Testis (tissue), 3 donors: ENCODE measurements around the gene SMIM11. TPM values are rescaled to one million over a fixed set of nuclear protein-coding genes. Genes with fewer than 3 reads are reported as not detected.

Experiments
- DNase-seq: peaks from one replicate; pipeline ENCODE4 v3.0.0-alpha.2; 2019
- H3K27ac ChIP-seq, 2 donors: fragments of 200-600 bp; sonication (generic); one replicate each; pipeline ENCODE4 v1.5.1; 2019
- H3K27me3 ChIP-seq: fragments of 200-600 bp; sonication (generic); one replicate; pipeline ENCODE4 v1.5.1; 2019
- H3K36me3 ChIP-seq: fragments of 200-600 bp; sonication (generic); one replicate; pipeline ENCODE4 v1.5.1; 2017; ENCODE audit warnings: low read depth; ENCODE audit errors: missing control alignments
- H3K4me1 ChIP-seq: fragments of 200-600 bp; sonication (generic); one replicate; pipeline ENCODE4 v1.5.1; 2019
- H3K4me3 ChIP-seq, 2 donors: fragments of 200-600 bp; sonication (generic); one replicate each; pipeline ENCODE4 v1.5.1; 2017 to 2019
- H3K9me3 ChIP-seq: fragments of 200-600 bp; sonication (generic); one replicate; pipeline ENCODE4 v1.5.1; 2017
- POLR2A ChIP-seq: fragments of 450-650 bp; IDR thresholded peaks from one replicate; pipeline ENCODE4 v1.6.1; 2017; ENCODE audit warnings: antibody characterized with exemption, mild to moderate bottlenecking, moderate library complexity
- WGBS, 2 donors: methylation state at CpG; one replicate each; pipeline ENCODE4 v1.1.5; 2018; 5-methylcytosine and 5-hydroxymethylcytosine counted together
- intact Hi-C: fragments of 100-400 bp; cut with DNase I; formaldehyde crosslinking; loops from one replicate; pipeline ENCODE4 v1.15.1; 2023; ENCODE audit warnings: low total_unique reads
- polyA plus RNA-seq: library from polyadenylated mRNA; stranded (reverse); fragments of 350-450 nt; fragmentation: Illumina TruSeq; extraction: RNeasy Lipid Tissue Mini Kit (QIAGEN cat#74804); gene quantifications from one replicate; pipeline ENCODE4 v1.2.3, GENCODE V29; 2014; ENCODE audit warnings: low read depth, low replicate concordance; ENCODE audit not compliant: insufficient read depth
- total RNA-seq, 2 donors: library from RNA; depleted of rRNA; stranded (reverse); fragments of >200 nt; gene quantifications; one replicate each; pipeline ENCODE4 v1.2.3, GENCODE V29; 2016
- TF ChIP-seq, protein P1 (sequence below), 3 experiments: fragments of 450-650 bp in 2 of 3; fragments of 200-600 bp in 1 of 3; sonication (generic) in 1 of 3; IDR thresholded peaks; one replicate each; pipeline ENCODE4 v1.5.1; 2016 to 2019; ENCODE audit warnings: antibody characterized with exemption in 3 of 3, mild to moderate bottlenecking in 2 of 3, moderate library complexity in 1 of 3

The SMIM11 gene
- total and polyA plus RNA-seq, 3 donors from 2014 or later: 5.0 to 13.3 (median 9.1) TPM

DNA sequence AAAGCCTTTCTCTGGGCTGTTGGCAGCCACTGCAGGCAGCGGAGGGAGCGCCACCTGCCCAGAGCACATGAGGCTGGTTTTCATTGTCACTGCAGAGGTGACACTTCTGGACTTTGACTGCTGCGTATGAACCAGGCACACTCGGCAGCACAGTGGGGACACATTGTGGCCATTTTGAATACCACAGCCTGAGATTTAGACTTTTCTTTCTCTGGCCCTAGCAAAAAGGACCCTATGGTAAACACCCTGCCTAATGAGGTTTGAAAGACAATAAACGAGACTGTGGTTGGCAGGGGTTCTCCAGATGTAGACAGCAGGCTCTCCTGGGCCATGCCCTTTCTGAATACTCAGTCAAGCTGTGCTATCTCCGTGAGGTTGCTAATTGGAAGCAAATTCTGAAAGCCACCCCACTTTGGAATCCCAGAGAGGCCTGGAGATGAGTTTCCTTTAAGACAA, 23.5 kb upstream of the SMIM11 start:
- TF ChIP-seq, protein P1, sequence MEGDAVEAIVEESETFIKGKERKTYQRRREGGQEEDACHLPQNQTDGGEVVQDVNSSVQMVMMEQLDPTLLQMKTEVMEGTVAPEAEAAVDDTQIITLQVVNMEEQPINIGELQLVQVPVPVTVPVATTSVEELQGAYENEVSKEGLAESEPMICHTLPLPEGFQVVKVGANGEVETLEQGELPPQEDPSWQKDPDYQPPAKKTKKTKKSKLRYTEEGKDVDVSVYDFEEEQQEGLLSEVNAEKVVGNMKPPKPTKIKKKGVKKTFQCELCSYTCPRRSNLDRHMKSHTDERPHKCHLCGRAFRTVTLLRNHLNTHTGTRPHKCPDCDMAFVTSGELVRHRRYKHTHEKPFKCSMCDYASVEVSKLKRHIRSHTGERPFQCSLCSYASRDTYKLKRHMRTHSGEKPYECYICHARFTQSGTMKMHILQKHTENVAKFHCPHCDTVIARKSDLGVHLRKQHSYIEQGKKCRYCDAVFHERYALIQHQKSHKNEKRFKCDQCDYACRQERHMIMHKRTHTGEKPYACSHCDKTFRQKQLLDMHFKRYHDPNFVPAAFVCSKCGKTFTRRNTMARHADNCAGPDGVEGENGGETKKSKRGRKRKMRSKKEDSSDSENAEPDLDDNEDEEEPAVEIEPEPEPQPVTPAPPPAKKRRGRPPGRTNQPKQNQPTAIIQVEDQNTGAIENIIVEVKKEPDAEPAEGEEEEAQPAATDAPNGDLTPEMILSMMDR (IDR thresholded peaks at IDR 0.05): peak; percentile 53 to 76 (median 66)
- TF ChIP-seq POLR2A: no peak
- H3K9me3 ChIP-seq: no peaks in the 10 kb centered on the region
- DNase-seq: peak; percentile 70
- intact Hi-C loops: no loop called here
- WGBS, 2 donors: 38 to 44% methylated on average over 6 of the region's 6 CpGs
- H3K36me3 ChIP-seq: no peaks in the 10 kb centered on the region
- no peak overlapping the region for H3K4me3 ChIP-seq
- H3K27me3 ChIP-seq: no peaks in the 10 kb centered on the region
- no peak overlapping the region for H3K27ac ChIP-seq
- H3K4me1 ChIP-seq: peaks cover 8% of the 10 kb centered on the region

DNA sequence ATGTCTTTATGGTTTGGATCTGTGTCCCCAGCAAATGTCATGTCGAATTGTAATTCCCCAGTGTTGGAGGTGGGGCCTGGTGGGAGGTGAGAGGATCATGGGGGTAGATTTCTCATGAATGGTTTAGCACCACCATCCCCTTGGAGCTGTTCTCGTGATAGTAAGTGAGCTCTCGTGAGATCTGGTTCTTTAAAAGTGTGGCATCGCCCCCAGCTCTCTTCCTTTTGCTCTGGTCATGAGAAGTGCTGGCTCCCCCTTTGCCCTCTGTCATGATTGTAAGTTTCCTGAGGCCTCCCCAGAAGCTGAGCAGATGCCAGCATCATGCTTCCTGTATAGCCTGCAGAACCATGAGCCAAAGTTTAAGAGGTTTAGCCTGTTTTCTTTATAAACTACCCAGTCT, 22.8 kb upstream of the SMIM11 start:
- WGBS, 2 donors: 89 to 95% methylated on average over 4 of the region's 4 CpGs
- no peaks in the 10 kb centered on the region for H3K9me3 ChIP-seq
- no peak for TF ChIP-seq POLR2A
- TF ChIP-seq, protein P1 (IDR thresholded peaks at IDR 0.05): no peak
- no peak for DNase-seq
- no peaks in the 10 kb centered on the region for H3K36me3 ChIP-seq
- no peak overlapping the region for H3K4me3 ChIP-seq
- H3K4me1 ChIP-seq: peaks cover under 1% of the 10 kb centered on the region
- H3K27ac ChIP-seq: no peak overlapping the region
- H3K27me3 ChIP-seq: no peaks in the 10 kb centered on the region
- intact Hi-C loops: no loop called here

DNA sequence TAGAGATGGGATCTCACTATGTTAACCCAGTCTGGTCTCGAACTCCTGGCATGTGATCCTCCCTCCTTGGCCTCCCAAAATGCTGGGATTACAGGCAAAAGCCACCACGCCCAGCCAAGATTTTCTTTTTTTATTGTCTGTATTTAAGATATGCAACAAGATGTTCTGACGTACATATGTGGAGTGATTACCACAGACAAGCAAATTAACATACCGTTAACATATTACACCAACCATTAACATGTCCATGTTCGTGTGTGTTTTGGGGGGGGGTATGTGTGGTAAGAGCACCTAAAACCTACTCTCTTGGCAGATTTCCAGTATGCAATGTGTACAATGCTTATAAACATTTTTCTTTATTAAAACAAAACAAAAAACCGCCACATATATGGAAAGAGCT, 22.1 kb upstream of the SMIM11 start:
- H3K9me3 ChIP-seq: no peaks in the 10 kb centered on the region
- no peak overlapping the region for H3K27ac ChIP-seq
- no peaks in the 10 kb centered on the region for H3K27me3 ChIP-seq
- 94 to 97% methylated on average over 6 of the region's 6 CpGs for WGBS, 2 donors
- intact Hi-C loops: no loop called here
- TF ChIP-seq, protein P1 (IDR thresholded peaks at IDR 0.05): no peak
- no peak for TF ChIP-seq POLR2A
- no peak overlapping the region for H3K4me3 ChIP-seq
- no peak for DNase-seq
- no peaks in the 10 kb centered on the region for H3K4me1 ChIP-seq
- no peaks in the 10 kb centered on the region for H3K36me3 ChIP-seq

DNA sequence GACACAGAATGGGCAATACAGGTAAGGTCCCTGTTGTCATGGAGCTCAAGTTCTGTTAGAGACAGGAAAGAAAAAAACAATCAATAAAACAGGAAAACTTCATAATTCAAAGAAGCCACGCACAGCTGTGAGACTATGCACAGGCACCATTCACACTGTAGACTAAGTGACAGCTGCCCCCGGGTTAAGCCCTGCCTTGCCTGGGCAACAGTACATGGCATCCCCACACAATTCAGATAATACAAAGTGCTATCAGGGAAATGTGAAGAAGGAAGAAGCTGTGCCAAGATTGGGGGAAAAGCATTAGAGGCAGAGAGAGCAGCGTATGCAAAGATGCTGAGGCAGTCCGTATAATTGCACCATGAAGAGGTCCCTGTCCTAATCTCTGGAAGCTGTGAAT, 20.5 kb upstream of the SMIM11 start:
- Histone ChIP-seq H3K9me3 (no peaks in the 10 kb centered on the region), H3K4me1 (no peaks in the 10 kb centered on the region), H3K27ac (no peak overlapping the region), H3K27me3 (no peaks in the 10 kb centered on the region), H3K36me3 (no peaks in the 10 kb centered on the region), H3K4me3 (no peak overlapping the region)
- no peak for DNase-seq
- WGBS, 2 donors: 68 to 73% methylated on average over 4 of the region's 4 CpGs
- TF ChIP-seq POLR2A: no peak
- TF ChIP-seq, protein P1 (IDR thresholded peaks at IDR 0.05): no peak
- intact Hi-C loops: no loop called here

DNA sequence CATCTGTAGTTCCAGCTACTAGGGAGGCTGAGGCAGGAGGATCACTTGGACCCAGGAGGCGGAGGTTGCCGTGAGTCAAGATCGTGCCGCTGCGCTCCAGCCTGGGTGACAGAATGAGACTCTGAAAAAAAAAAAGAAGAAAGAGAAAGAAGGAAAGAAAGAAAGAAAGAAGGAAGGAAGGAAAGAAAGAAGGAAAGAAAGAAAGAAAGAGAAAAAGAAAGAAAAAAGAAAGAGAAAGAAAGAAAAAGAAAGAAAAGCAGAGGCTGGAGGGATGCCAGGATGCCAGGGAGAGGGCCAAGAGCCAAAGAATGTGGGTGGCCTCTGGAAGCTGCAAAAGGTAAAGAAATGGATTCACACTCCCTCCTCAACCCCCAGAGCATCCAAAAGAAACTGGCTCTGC, 19.7 kb upstream of the SMIM11 start:
- no peak for TF ChIP-seq POLR2A
- TF ChIP-seq, protein P1 (IDR thresholded peaks at IDR 0.05): no peak
- no peaks in the 10 kb centered on the region for H3K9me3 ChIP-seq
- no peak overlapping the region for H3K27ac ChIP-seq
- DNase-seq: no peak
- no peak overlapping the region for H3K4me3 ChIP-seq
- H3K4me1 ChIP-seq: no peaks in the 10 kb centered on the region
- H3K36me3 ChIP-seq: no peaks in the 10 kb centered on the region
- intact Hi-C loops: no loop called here
- 96 to 100% methylated on average over 5 of the region's 5 CpGs for WGBS, 2 donors
- no peaks in the 10 kb centered on the region for H3K27me3 ChIP-seq
